SK-N-MC (cell line): Measurements from ENCODE around the gene FXYD5.

Experiments used
- EZH2 ChIP-seq: fragments of 200-600 bp; sonication (generic); IDR thresholded peaks from one replicate; pipeline ENCODE4 v1.6.1; 2017; ENCODE audit warnings: antibody characterized with exemption
- FOXP2 ChIP-seq: optimal IDR thresholded peaks from 2 replicates; pipeline ENCODE3; 2011; ENCODE audit warnings: mild to moderate bottlenecking, moderate library complexity; ENCODE audit not compliant: insufficient read depth; ENCODE audit errors: extremely low read length, control extremely low read depth
- POLR2AphosphoS5 ChIP-seq: IDR thresholded peaks from 2 replicates; pipeline ENCODE4 v1.6.1; 2012; ENCODE audit warnings: mild to moderate bottlenecking, low read depth, low read length, borderline replicate concordance

DNA sequence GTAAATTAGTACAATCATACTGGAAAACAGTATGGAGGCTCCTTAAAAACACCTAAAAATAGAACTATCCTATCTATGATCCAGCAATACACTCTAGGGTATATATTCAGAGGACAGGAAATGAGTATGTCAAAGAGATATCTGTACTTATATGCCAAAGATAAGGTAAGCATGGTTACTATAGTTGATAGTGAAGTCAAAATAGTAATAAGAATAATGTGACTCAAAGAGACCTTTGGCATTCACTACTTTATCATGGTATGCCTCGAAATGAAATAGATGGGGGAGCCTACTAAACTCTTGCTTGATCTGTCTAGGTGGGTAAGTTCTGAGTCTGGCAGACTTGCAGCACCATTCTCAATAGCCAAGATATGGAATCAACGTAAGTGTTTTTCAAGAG, 30.3 kb downstream of the FXYD5 start:
- TF ChIP-seq POLR2AphosphoS5, result no peak
- no peak for TF ChIP-seq EZH2
- no peak for TF ChIP-seq FOXP2
